GM23248 (cell line): ENCODE data around the gene SUN5. TPM values are rescaled to one million over a fixed set of nuclear protein-coding genes. Genes with fewer than 3 reads are reported as not detected.
"Not testable (repeated sequence)": the region's sequence is repeated elsewhere in the genome, so short reads cannot be mapped to it uniquely, and the experiment has no call there.

ENCODE experiments used
- DNase-seq: peaks from one replicate; pipeline ENCODE4 v3.0.0-alpha.2; 2015
- H2AFZ ChIP-seq: fragments of 200-600 bp; sonication (generic); 2 replicates; pipeline ENCODE4 v1.6.1; 2016; ENCODE audit warnings: antibody characterized with exemption
- H3F3A ChIP-seq: fragments of 200-600 bp; sonication (generic); 2 replicates; pipeline ENCODE4 v1.6.1; 2016; ENCODE audit warnings: mild to moderate bottlenecking, antibody characterized with exemption, mixed run types; ENCODE audit not compliant: insufficient read depth
- H3K27ac ChIP-seq: fragments of 200-600 bp; sonication (generic); 2 replicates; pipeline ENCODE4 v1.5.1; 2016; ENCODE audit warnings: mild to moderate bottlenecking
- H3K27me3 ChIP-seq: fragments of 200-600 bp; sonication (generic); replicated peaks from 2 replicates; pipeline ENCODE4 v1.6.1; 2016; ENCODE audit warnings: mild to moderate bottlenecking; ENCODE audit not compliant: insufficient read depth
- H3K36me3 ChIP-seq: fragments of 200-600 bp; sonication (generic); 2 replicates; pipeline ENCODE4 v1.6.1; 2016; ENCODE audit warnings: low read depth, mild to moderate bottlenecking
- H3K4me1 ChIP-seq: fragments of 200-600 bp; sonication (generic); 2 replicates; pipeline ENCODE4 v1.6.1; 2016; ENCODE audit warnings: mild to moderate bottlenecking; ENCODE audit not compliant: insufficient read depth
- H3K4me2 ChIP-seq: fragments of 200-600 bp; sonication (generic); one replicate; pipeline ENCODE4 v1.6.1; 2016; ENCODE audit warnings: mild to moderate bottlenecking; ENCODE audit not compliant: unreplicated experiment
- H3K4me3 ChIP-seq: fragments of 200-600 bp; sonication (generic); 2 replicates; pipeline ENCODE4 v1.5.1; 2016; ENCODE audit warnings: mild to moderate bottlenecking
- H3K79me2 ChIP-seq: fragments of 200-600 bp; sonication (generic); 2 replicates; pipeline ENCODE4 v1.6.1; 2016; ENCODE audit warnings: mild to moderate bottlenecking; ENCODE audit not compliant: insufficient read depth
- H3K9ac ChIP-seq: fragments of 200-600 bp; sonication (generic); 2 replicates; pipeline ENCODE4 v1.6.1; 2016; ENCODE audit warnings: mild to moderate bottlenecking
- H3K9me2 ChIP-seq: fragments of 200-600 bp; sonication (generic); 2 replicates; pipeline ENCODE4 v1.6.1; 2016; ENCODE audit warnings: mixed run types, mild to moderate bottlenecking, moderate library complexity; ENCODE audit not compliant: insufficient read depth
- H3K9me3 ChIP-seq: fragments of 200-600 bp; sonication (generic); one replicate; pipeline ENCODE4 v1.6.1; 2017; ENCODE audit warnings: low read depth
- H4K20me1 ChIP-seq: fragments of 200-600 bp; sonication (generic); 2 replicates; pipeline ENCODE4 v1.6.0; 2016; ENCODE audit not compliant: insufficient read depth
- EZH2 ChIP-seq: fragments of 200-600 bp; sonication (generic); IDR thresholded peaks from 2 replicates; pipeline ENCODE4 v1.6.1; 2018; ENCODE audit warnings: antibody characterized with exemption, mild to moderate bottlenecking; ENCODE audit not compliant: insufficient read depth, poor library complexity, severe bottlenecking
- EZH2phosphoT487 ChIP-seq: fragments of 200-600 bp; sonication (generic); IDR thresholded peaks from 2 replicates; pipeline ENCODE4 v1.6.1; 2018; ENCODE audit warnings: antibody characterized with exemption, moderate library complexity, mild to moderate bottlenecking, low read depth; ENCODE audit not compliant: insufficient read depth
- WGBS, 2 experiments: methylation state at CpG; one replicate each; pipeline ENCODE4 v1.1.6; 2015 to 2017; ENCODE audit warnings: low lambda C conversion rate in 2 of 2, low coverage in 1 of 2; ENCODE audit errors: missing lambda C conversion rate in 2 of 2; 5-methylcytosine and 5-hydroxymethylcytosine counted together
- in situ Hi-C: fragments of 300-500 bp; cut with MboI; formaldehyde crosslinking; loops from 2 replicates; pipeline ENCODE4 v1.15.0; 2020
- polyA plus RNA-seq: library from polyadenylated mRNA; unstranded; fragments of >200 nt; fragmentation: Nextera tagmentation; extraction: Ambion mirVana; gene quantifications from 2 replicates; pipeline ENCODE4 v1.2.1, GENCODE V29; 2016
- total RNA-seq: library from RNA; depleted of rRNA; stranded (reverse); fragments of >200 nt; shearing (Covaris generic); gene quantifications from 2 replicates; pipeline ENCODE4 v1.2.3, GENCODE V29; 2014

The SUN5 gene
- total and polyA plus RNA-seq, 2 experiments from 2014 or later = not detected

- H3K9me3 ChIP-seq = no peaks in the 10 kb centered on the region
Observed at GRCh38 chr20:32963176-32963575, 41.1 kb downstream of the SUN5 start.

GRCh38 chr20:32962646-32963045 lies 41.6 kb downstream of the SUN5 start:
- H3K36me3 ChIP-seq, H3K4me3 ChIP-seq, H3K9ac ChIP-seq, H3K79me2 ChIP-seq, H4K20me1 ChIP-seq, in situ Hi-C loops, H3K9me2 ChIP-seq, DNase-seq, H3K4me1 ChIP-seq, H3K4me2 ChIP-seq, H3F3A ChIP-seq, H3K9me3 ChIP-seq, H2AFZ ChIP-seq, H3K27ac ChIP-seq: not testable (repeated sequence)
- WGBS, 2 experiments = 57 to 65% methylated on average over 11 of the region's 11 CpGs
- peaks cover 24% of the 10 kb centered on the region for H3K27me3 ChIP-seq

More at GRCh38 chr20:32963176-32963575, 41.1 kb downstream of the SUN5 start:
- Histone ChIP-seq H3K4me2 (no peak overlapping the region), H3K27ac (no peak overlapping the region), H3K79me2 (no peaks in the 10 kb centered on the region), H3K4me1 (no peaks in the 10 kb centered on the region), H3K27me3 (peaks cover 24% of the 10 kb centered on the region), H3K36me3 (no peaks in the 10 kb centered on the region), H2AFZ (no peak overlapping the region), H4K20me1 (no peaks in the 10 kb centered on the region), H3K4me3 (no peak overlapping the region), H3K9ac (no peak overlapping the region), H3F3A (no peaks in the 10 kb centered on the region), H3K9me2 (no peaks in the 10 kb centered on the region)
- WGBS, 2 experiments = 53 to 76% methylated on average over 5 of the region's 5 CpGs
- no peak for DNase-seq
- in situ Hi-C loops = no loop called here
- TF ChIP-seq EZH2phosphoT487 (no peak), EZH2 (no peak)

GRCh38 chr20:32962053-32962452 lies 42.2 kb downstream of the SUN5 start:
- Histone ChIP-seq H2AFZ (no peak overlapping the region), H3K79me2 (no peaks in the 10 kb centered on the region), H4K20me1 (no peaks in the 10 kb centered on the region), H3K4me1 (no peaks in the 10 kb centered on the region), H3K36me3 (no peaks in the 10 kb centered on the region), H3F3A (no peaks in the 10 kb centered on the region), H3K9ac (no peak overlapping the region), H3K9me2 (no peaks in the 10 kb centered on the region), H3K27ac (no peak overlapping the region), H3K4me2 (no peak overlapping the region), H3K27me3 (peaks cover 24% of the 10 kb centered on the region), H3K9me3 (no peaks in the 10 kb centered on the region), H3K4me3 (no peak overlapping the region)
- TF ChIP-seq EZH2phosphoT487 (no peak), EZH2 (no peak)
- in situ Hi-C loops = no loop called here
- WGBS, 2 experiments = 49% methylated on average over 5 of the region's 5 CpGs
- DNase-seq = no peak

- no peak overlapping the region for H3K27ac ChIP-seq
- 50 to 58% methylated on average over 27 of the region's 28 CpGs for WGBS, 2 experiments
Observed at GRCh38 chr20:32960849-32961731, 43.1 kb downstream of the SUN5 start.

GRCh38 chr20:32960222-32960518 lies 44.1 kb downstream of the SUN5 start:
- in situ Hi-C loops = no loop called here
- peaks cover 18% of the 10 kb centered on the region for H3K27me3 ChIP-seq
- DNase-seq = no peak
- no peak overlapping the region for H3K4me2 ChIP-seq
- TF ChIP-seq EZH2phosphoT487 = no peak
- no peak for TF ChIP-seq EZH2
- H3K79me2 ChIP-seq = no peaks in the 10 kb centered on the region
- no peak overlapping the region for H3K27ac ChIP-seq
- H3K9ac ChIP-seq = no peak overlapping the region
- no peaks in the 10 kb centered on the region for H3K36me3 ChIP-seq
- H2AFZ ChIP-seq = no peak overlapping the region
- no peaks in the 10 kb centered on the region for H4K20me1 ChIP-seq
- no peaks in the 10 kb centered on the region for H3F3A ChIP-seq
- H3K4me1 ChIP-seq = no peaks in the 10 kb centered on the region
- H3K9me2 ChIP-seq = no peaks in the 10 kb centered on the region
- no peak overlapping the region for H3K4me3 ChIP-seq
- H3K9me3 ChIP-seq = no peaks in the 10 kb centered on the region

More at GRCh38 chr20:32960849-32961731, 43.1 kb downstream of the SUN5 start:
- no peaks in the 10 kb centered on the region for H3K9me3 ChIP-seq
- no peaks in the 10 kb centered on the region for H3F3A ChIP-seq
- H3K4me3 ChIP-seq = no peak overlapping the region
- peaks cover 22% of the 10 kb centered on the region for H3K27me3 ChIP-seq
- no peaks in the 10 kb centered on the region for H3K4me1 ChIP-seq
- no peaks in the 10 kb centered on the region for H3K36me3 ChIP-seq
- no peaks in the 10 kb centered on the region for H3K9me2 ChIP-seq
- no peaks in the 10 kb centered on the region for H3K79me2 ChIP-seq
- no peaks in the 10 kb centered on the region for H4K20me1 ChIP-seq
- no peak overlapping the region for H3K4me2 ChIP-seq
- no peak overlapping the region for H3K9ac ChIP-seq
- in situ Hi-C loops = no loop called here
- TF ChIP-seq EZH2phosphoT487 = no peak
- no peak for TF ChIP-seq EZH2
- DNase-seq = no peak
- no peak overlapping the region for H2AFZ ChIP-seq
